K562 (cell line): Measurements from ENCODE around the gene GPR37L1. TPM values are rescaled to one million over a fixed set of nuclear protein-coding genes. Genes with fewer than 3 reads are reported as not detected.
A peak's percentile ranks its signal among the peaks of the same experiment; 100 is the strongest.

Experiments used
- MTA1 ChIP-seq: fragments of 450-650 bp; IDR thresholded peaks from 2 replicates; pipeline ENCODE4 v1.6.1; 2017; ENCODE audit warnings: borderline replicate concordance
- PKNOX1 ChIP-seq: fragments of 450-650 bp; IDR thresholded peaks from 2 replicates; pipeline ENCODE4 v1.6.1; 2016
- RFX7 ChIP-seq: fragments of 250-450 bp; sonication (Bioruptor Pico); IDR thresholded peaks from 2 replicates; pipeline ENCODE4 v1.5.1; 2021; ENCODE audit warnings: mild to moderate bottlenecking
- USF2 ChIP-seq: sonication (generic); formaldehyde crosslinking; IDR thresholded peaks from 2 replicates; pipeline ENCODE4 v1.5.0; 2020; ENCODE audit warnings: missing genetic modification reagents
- ZBTB11 ChIP-seq, 3 experiments: fragments of 200-800 bp in 1 of 3; fragments of 250-450 bp in 1 of 3; fragments of 450-650 bp in 1 of 3; sonication (Bioruptor Pico) in 1 of 3; sonication (Bioruptor generic) in 1 of 3; formaldehyde crosslinking in 1 of 3; IDR thresholded peaks; 2 replicates each; pipeline versions ENCODE4 v1.6.1 to v1.8.0; 2016 to 2022; ENCODE audit warnings: mild to moderate bottlenecking in 2 of 3, missing genetic modification characterization in 2 of 3, missing compliant biosample characterization in 1 of 3, moderate library complexity in 1 of 3
- ZBTB7A ChIP-seq: IDR thresholded peaks from 2 replicates; pipeline ENCODE4 v1.6.1; 2011; ENCODE audit warnings: low read depth, mild to moderate bottlenecking, low read length, moderate library complexity, borderline replicate concordance; ENCODE audit not compliant: control insufficient read depth
- ZMIZ1 ChIP-seq, 2 experiments: fragments of 150-350 bp in 1 of 2; IDR thresholded peaks; 2 replicates each; pipeline ENCODE4 v1.6.1; 2012 to 2016; ENCODE audit warnings: low read depth in 2 of 2, low read length in 2 of 2, mild to moderate bottlenecking in 1 of 2, moderate library complexity in 1 of 2
- ZNF518B ChIP-seq: fragments of 250-450 bp; sonication (Bioruptor Pico); IDR thresholded peaks from 2 replicates; pipeline ENCODE4 v1.5.0; 2021; ENCODE audit warnings: mild to moderate bottlenecking, moderate library complexity
- ZNF551 ChIP-seq: fragments of 250-450 bp; sonication (Bioruptor Pico); IDR thresholded peaks from 2 replicates; pipeline ENCODE4 v1.5.0; 2021; ENCODE audit warnings: mild to moderate bottlenecking, moderate library complexity
- ZZZ3 ChIP-seq: fragments of 450-650 bp; IDR thresholded peaks from 2 replicates; pipeline ENCODE4 v1.6.1; 2016; ENCODE audit warnings: antibody characterized with exemption, mild to moderate bottlenecking, moderate library complexity
- polyA plus RNA-seq, 8 experiments: library from polyadenylated mRNA; depleted of rRNA in 4 of 8; stranded (reverse) in 5 of 8; unstranded in 3 of 8; fragments of >200 nt; fragmentation: Nextera tagmentation in 2 of 8; fragmentation: Illumina TruSeq in 1 of 8; extraction: Ambion mirVana in 2 of 8; extraction: Trizol in 1 of 8; gene quantifications; 2 replicates each; pipeline versions ENCODE4 v1.2.1 to v1.2.3, GENCODE V29; 2011 to 2014; ENCODE audit warnings: inconsistent platforms in 1 of 8, missing spikeins in 1 of 8
- total RNA-seq, 7 experiments: library from RNA; depleted of rRNA in 6 of 7; stranded (reverse); fragments of >200 nt in 6 of 7; fragmentation: Illumina TruSeq in 2 of 7; extraction: Trizol in 2 of 7; gene quantifications; 2 replicates each; pipeline versions ENCODE4 v1.2.1 to v1.2.3, GENCODE V29; 2011 to 2021; ENCODE audit warnings: low replicate concordance in 1 of 7

The GPR37L1 gene
- total and polyA plus RNA-seq, 9 of the 15 experiments (the other 6 are each of a cell fraction or from before 2014, with no cell fraction given) = not detected

- TF ChIP-seq ZMIZ1 (IDR thresholded peaks at IDR 0.05; ENCODE audit: low read depth in 2 of 2, low read length in 2 of 2) (peak in 1 of 2 experiments; percentile 3; a peak in 1 of 4 replicates), ZNF518B (CRISPR knock-in tag) (no peak; the same call in 1 of the 2 replicates), RFX7 (CRISPR knock-in tag) (0 out of 2 replicates have a peak, but pooled peaks have one; percentile 14), MTA1 (peak; percentile 20), ZZZ3 (no peak), ZNF551 (CRISPR knock-in tag) (no peak), ZBTB11 (CRISPR knock-in tag; IDR thresholded peaks at IDR 0.05) (peak in 1 of 3 experiments; percentile 64; a peak in 2 of 6 replicates), ZBTB7A (peak; percentile 72; the same call in 1 of the 2 replicates), USF2 (CRISPR knock-in tag) (0 out of 2 replicates have a peak, but pooled peaks have one; percentile 4), PKNOX1 (peak; percentile 77)
Measured at GRCh38 chr1:202159534-202160371, 37.0 kb downstream of the GPR37L1 start (continued).
